SK-N-MC (cell line): ENCODE measurements around the gene OSBPL5.

Source experiments
- EZH2 ChIP-seq: fragments of 200-600 bp; sonication (generic); IDR thresholded peaks from one replicate; pipeline ENCODE4 v1.6.1; 2017; ENCODE audit warnings: antibody characterized with exemption
- FOXP2 ChIP-seq: optimal IDR thresholded peaks from 2 replicates; pipeline ENCODE3; 2011; ENCODE audit warnings: mild to moderate bottlenecking, moderate library complexity; ENCODE audit not compliant: insufficient read depth; ENCODE audit errors: extremely low read length, control extremely low read depth
- POLR2AphosphoS5 ChIP-seq: IDR thresholded peaks from 2 replicates; pipeline ENCODE4 v1.6.1; 2012; ENCODE audit warnings: mild to moderate bottlenecking, low read depth, low read length, borderline replicate concordance

- TF ChIP-seq POLR2AphosphoS5 (no peak), EZH2 (no peak), FOXP2 (no peak)
Observed at GRCh38 chr11:3206922-3207204, 41.8 kb upstream of the OSBPL5 start.
